HG02610 (cell line): ENCODE results near the gene TEX35.
A peak's percentile ranks its signal among the peaks of the same experiment; 100 is the strongest.
"Not testable (repeated sequence)": the region's sequence is repeated elsewhere in the genome, so short reads cannot be mapped to it uniquely, and the experiment has no call there.

Experiments used
- ATAC-seq: cut with Tn5 transposase; IDR thresholded peaks from one replicate; pipeline ENCODE4 v1.9.1; 2021; ENCODE audit warnings: mild to moderate bottlenecking, moderate library complexity; ENCODE audit not compliant: unreplicated experiment

Gene TEX35

GRCh38 chr1:178539291-178539690 is 26.4 kb downstream of the TEX35 start:
- ATAC-seq, result no peak

DNA sequence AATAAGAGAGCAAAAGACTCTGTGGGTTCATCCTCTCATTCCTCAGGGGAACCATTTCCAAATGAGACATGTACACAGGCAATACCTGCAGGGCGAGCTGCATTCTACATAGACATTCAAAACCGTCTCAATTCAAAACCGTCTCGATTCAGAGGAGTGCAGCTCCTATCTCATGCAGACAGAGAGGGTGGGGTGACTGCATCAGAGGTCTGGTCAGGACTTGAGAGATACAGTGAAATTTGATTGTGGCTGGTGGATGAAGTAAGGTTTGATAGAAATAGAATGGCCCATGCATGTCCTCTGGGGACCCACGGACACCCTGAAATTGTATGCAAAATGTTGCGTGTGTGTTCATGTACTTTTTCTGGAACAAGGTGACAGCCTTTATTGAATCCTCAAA is 27.3 kb downstream of the TEX35 start:
- no peak for ATAC-seq

GRCh38 chr1:178540646-178541045 is 27.7 kb downstream of the TEX35 start:
- no peak for ATAC-seq

DNA sequence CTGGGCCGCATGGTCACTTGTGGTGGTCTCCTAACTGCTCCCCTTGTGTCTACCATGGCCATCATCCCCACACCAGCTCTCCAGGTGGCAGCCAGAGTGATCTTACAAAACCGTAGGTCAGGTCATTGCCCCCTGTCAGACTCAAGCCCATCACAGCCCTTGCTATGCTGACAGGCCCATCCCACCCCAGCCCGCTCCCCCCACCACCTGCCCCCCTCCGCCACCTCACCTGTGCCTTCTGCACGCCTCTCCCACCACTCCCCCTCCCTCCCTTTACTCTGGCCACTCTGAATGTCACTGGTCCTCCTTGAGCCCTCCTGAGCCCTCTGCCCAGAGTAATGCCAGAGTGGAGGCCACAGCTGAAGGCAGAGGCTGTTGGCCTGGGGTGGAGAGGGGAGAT is 28.5 kb downstream of the TEX35 start:
- no peak for ATAC-seq

DNA sequence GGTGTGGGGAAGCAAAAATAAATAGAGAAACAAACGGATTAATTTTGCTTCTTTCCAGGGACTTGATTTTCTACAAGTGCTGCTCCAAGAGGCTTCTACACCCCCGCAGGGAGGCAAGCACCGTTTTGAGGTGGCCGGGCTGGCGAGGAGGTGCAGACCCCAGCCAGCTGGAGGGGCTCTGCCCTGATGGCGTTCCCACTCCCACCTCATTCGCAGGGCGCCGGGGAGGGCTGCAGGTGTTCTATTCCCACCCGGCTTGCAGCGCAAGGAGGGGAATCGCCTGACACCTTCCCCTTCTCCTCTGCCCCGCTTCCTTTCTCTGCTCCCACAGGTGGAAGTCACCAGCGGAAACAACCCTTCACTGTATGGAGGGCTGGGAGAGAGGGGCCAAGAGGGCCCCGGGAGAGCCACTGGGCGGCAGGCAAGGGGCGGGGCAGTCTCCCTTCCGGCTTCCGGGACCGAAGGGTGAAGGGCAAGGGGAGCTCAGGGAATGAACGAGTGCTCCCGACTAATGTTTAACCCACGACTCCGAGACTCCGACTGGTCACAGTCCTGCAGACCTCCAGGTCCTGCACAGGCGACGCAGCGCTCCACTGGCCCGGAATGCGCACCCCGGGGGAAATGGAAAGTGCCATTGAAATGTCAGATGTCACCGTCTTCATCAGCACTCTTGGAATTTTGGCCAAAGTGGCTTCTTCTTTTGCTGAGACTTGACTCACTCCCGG is 29.1 kb downstream of the TEX35 start:
- ATAC-seq, result peak; percentile 46

GRCh38 chr1:178542554-178543289 is 29.8 kb downstream of the TEX35 start:
- ATAC-seq, result peak; percentile 60

GRCh38 chr1:178543290-178543607 is 30.3 kb downstream of the TEX35 start:
- peak; percentile 39 for ATAC-seq

DNA sequence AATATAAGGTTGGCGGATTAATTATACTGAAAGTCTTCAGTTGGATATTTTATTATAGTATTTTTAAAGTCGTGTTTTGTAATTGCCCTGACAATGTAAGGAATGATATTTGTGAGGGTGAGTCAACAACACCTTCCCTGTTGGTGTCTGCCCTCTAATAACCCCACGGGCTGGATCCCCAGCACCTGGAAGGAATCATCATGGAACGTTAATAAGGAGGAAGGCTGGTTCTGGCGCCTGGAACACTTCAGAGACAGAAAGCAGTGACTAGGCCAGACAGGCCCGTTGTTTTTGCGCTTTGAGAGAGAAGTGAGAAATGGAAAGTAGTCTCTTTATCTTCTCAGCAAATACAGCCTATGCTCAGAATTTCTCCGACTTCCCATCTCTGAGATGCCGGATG is 31.6 kb downstream of the TEX35 start:
- no peak for ATAC-seq

DNA sequence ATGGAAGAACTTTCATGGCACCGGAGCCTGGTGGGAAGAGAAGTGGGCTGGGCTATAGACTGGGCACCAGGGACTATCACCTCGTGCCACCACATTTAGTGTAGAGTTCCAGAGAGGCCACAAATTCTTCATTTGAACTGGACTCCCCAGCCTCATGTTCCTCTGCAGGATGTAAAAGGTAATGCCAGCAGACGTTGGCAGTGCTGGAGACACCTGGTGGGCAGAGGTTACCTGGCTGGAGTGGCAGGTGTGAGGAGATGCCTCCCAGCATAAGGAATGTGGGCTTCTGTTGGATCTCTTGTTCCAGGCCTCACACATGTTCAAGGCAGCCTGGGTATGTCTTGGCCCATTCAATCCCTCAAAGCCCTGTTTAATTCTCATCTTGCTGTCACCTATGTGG is 35.2 kb downstream of the TEX35 start:
- no peak for ATAC-seq

GRCh38 chr1:178551307-178551706 is 38.4 kb downstream of the TEX35 start:
- ATAC-seq, result no peak

DNA sequence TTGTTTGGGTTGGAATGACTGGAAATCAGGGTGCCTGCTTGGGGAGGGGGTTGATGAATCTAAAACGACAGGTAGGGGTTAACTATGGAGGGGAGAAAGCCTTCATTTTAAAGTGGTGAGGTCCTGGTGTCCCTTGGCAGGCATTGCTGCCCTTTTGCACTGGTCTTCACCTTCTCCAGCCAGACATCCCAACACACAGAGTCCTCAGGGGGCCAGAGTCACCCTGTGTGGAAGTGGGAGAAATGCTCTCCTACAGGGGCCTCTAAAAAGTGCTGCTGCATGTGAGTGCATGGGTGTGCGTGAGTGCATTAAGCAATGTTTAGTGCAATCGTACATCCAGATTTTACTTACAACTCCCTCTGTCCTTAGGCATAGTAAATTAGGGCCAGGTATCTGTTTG is 39.0 kb downstream of the TEX35 start:
- ATAC-seq, result no peak

DNA sequence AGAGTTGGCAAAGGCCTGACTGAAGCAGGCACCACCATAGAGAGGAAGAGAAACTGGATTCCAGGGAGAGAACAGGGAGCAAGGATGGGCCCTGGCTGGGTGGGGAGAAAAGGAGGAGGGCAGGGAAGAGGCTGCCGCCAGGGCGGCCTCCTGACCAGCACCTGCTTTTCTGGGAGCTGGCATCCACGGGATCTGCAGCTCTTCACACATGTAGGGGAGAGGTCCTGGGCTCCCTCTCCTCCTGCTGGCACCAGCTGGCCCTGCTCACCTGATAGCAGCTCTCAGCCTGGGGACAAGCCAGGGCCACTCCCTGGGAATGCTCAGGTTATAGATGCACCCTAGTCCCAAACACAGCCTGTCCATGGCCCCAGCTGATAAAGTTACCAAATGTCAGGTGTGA is 39.9 kb downstream of the TEX35 start:
- ATAC-seq, result no peak

GRCh38 chr1:178554351-178554750 is 41.4 kb downstream of the TEX35 start:
- not testable (repeated sequence) for ATAC-seq

- ATAC-seq, result not testable (repeated sequence)
These were observed 42.7 kb downstream of the TEX35 start for GRCh38 chr1:178555613-178556012.

- ATAC-seq, result not testable (repeated sequence)
These were observed 45.9 kb downstream of the TEX35 start for GRCh38 chr1:178558816-178559215.

- ATAC-seq, result no peak
These were observed 48.0 kb downstream of the TEX35 start for GRCh38 chr1:178560871-178561376.

GRCh38 chr1:178563099-178563820 is 50.4 kb downstream of the TEX35 start:
- ATAC-seq, result no peak

DNA sequence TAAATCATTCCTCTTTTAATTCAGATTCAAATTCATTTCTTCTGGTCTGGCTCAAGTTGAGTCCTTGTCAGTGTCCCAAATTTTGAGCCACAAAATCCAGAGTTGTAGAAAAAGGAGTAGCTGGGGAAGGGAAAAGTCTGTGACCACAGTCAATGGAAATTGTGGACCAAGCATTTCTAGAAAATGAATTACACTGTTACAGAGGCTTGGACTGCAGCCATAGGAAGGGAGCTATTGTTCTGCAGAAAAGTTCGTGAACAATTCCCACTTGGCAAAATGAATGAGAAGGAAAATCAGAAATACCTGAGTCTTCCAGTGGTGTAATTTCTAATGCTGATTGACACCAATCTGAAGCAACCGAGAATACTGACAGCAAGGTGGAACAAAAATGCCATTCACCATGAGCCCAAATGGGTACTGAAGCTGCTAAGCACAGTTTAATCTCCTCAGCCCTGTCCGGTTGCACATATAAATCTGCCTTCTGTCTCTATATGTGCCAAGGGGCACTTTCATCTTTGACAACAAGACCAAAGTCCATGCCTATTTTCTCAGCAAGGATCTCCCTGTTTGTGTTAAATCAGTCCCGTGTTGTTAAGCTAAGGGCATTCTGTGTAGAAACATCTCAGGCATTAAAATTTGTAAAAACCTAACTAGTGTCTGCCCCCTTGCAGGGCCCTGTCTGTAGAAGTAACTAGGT is 51.3 kb downstream of the TEX35 start:
- no peak for ATAC-seq

DNA sequence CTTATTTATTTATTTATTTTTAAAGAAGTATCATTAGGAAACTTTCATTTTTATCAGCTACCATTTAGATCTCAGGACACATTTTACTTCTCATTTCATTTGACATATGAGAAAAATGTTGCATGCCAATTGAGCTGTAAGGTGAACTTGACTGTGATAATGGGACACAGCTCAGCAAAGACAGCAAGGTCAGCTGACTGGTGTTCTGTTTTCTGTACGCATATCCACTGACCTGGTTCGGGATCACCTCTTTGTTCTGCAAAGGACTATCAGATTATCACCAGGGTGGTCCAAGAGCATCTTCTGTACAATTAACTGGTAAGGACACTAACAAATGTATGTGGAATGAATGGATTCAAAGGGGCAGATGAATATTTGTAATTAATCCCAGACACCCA is 51.9 kb downstream of the TEX35 start:
- no peak for ATAC-seq

- peak; percentile 1 for ATAC-seq
These were observed 52.7 kb downstream of the TEX35 start for GRCh38 chr1:178565586-178565985.

- ATAC-seq, result peak; percentile 98
These were observed 53.3 kb downstream of the TEX35 start for GRCh38 chr1:178566187-178566586.
